K562 (cell line): ENCODE results near the gene PPA1. TPM values are rescaled to one million over a fixed set of nuclear protein-coding genes. Genes with fewer than 3 reads are reported as not detected.

Experiments used
- CBX1 ChIP-seq: sonication (generic); IDR thresholded peaks from 2 replicates; pipeline ENCODE4 v1.6.1; 2016; ENCODE audit warnings: antibody characterized with exemption, low read depth, mild to moderate bottlenecking
- CBX3 ChIP-seq, 2 experiments: IDR thresholded peaks; 1 replicate in 1 of 2; 2 replicates in 1 of 2; pipeline ENCODE4 v1.6.1; 2012; ENCODE audit warnings: inconsistent platforms in 2 of 2, low read length in 2 of 2, borderline replicate concordance in 1 of 2, control low read depth in 1 of 2
- CCAR2 ChIP-seq: fragments of 200-400 bp; formaldehyde crosslinking; IDR thresholded peaks from 2 replicates; pipeline ENCODE4 v1.6.1; 2017; ENCODE audit warnings: mild to moderate bottlenecking, low read depth, low read length
- ETV1 ChIP-seq: fragments of 450-650 bp; conservative IDR thresholded peaks from 2 replicates; pipeline ENCODE4 v1.6.1; 2016; ENCODE audit warnings: missing genetic modification characterization, control low read depth, low read depth, missing compliant biosample characterization
- ETV6 ChIP-seq, 3 experiments: fragments of 150-350 bp in 1 of 3; sonication (generic) in 1 of 3; formaldehyde crosslinking in 1 of 3; IDR thresholded peaks; 2 replicates each; pipeline versions ENCODE4 v1.6.1 to v1.8.0; 2014 to 2022; ENCODE audit warnings: borderline replicate concordance in 2 of 3, low read depth in 2 of 3, antibody characterized with exemption in 1 of 3, low read length in 1 of 3, mild to moderate bottlenecking in 1 of 3, missing genetic modification reagents in 1 of 3
- FUS ChIP-seq: fragments of 200-400 bp; formaldehyde crosslinking; optimal IDR thresholded peaks from 2 replicates; pipeline ENCODE3; 2017; ENCODE audit warnings: low read depth, low read length
- HNRNPH1 ChIP-seq: fragments of 200-400 bp; formaldehyde crosslinking; optimal IDR thresholded peaks from 2 replicates; pipeline ENCODE3; 2017; ENCODE audit warnings: low read depth, mild to moderate bottlenecking, low read length, moderate library complexity
- MCM5 ChIP-seq: fragments of 450-650 bp; IDR thresholded peaks from 2 replicates; pipeline ENCODE4 v1.6.1; 2016; ENCODE audit warnings: low read depth
- NFE2 ChIP-seq: IDR thresholded peaks from 2 replicates; pipeline ENCODE4 v1.6.1; 2014; ENCODE audit warnings: antibody characterized with exemption, low read depth
- NR2C1 ChIP-seq, 2 experiments: fragments of 450-650 bp; IDR thresholded peaks; 2 replicates each; pipeline ENCODE4 v1.6.1; 2017; ENCODE audit warnings: mild to moderate bottlenecking in 2 of 2, antibody characterized with exemption in 1 of 2, inconsistent platforms in 1 of 2, missing compliant biosample characterization in 1 of 2, missing genetic modification characterization in 1 of 2
- NR2C2 ChIP-seq, 2 experiments: fragments of 200-800 bp in 1 of 2; sonication (Bioruptor generic) in 1 of 2; sonication (generic) in 1 of 2; formaldehyde crosslinking in 1 of 2; IDR thresholded peaks; 2 replicates each; pipeline versions ENCODE4 v1.6.1 to v1.8.0; 2016 to 2022; ENCODE audit warnings: mild to moderate bottlenecking in 1 of 2, missing compliant biosample characterization in 1 of 2, missing genetic modification characterization in 1 of 2, missing genetic modification reagents in 1 of 2
- PCBP1 ChIP-seq: fragments of 200-400 bp; formaldehyde crosslinking; IDR thresholded peaks from 2 replicates; pipeline ENCODE4 v1.6.1; 2018; ENCODE audit warnings: mild to moderate bottlenecking, low read depth, low read length; ENCODE audit not compliant: poor library complexity, severe bottlenecking
- SAP30 ChIP-seq: fragments of 200-600 bp; sonication (generic); IDR thresholded peaks from 2 replicates; pipeline ENCODE4 v1.6.1; 2012; ENCODE audit warnings: borderline replicate concordance, low read depth, mild to moderate bottlenecking, moderate library complexity, low read length, control low read depth, inconsistent platforms; ENCODE audit not compliant: insufficient read depth, poor library complexity, severe bottlenecking
- SNRNP70 ChIP-seq: fragments of 200-400 bp; formaldehyde crosslinking; optimal IDR thresholded peaks from 2 replicates; pipeline ENCODE3; 2017; ENCODE audit warnings: low read depth, low read length
- SPI1 ChIP-seq: IDR thresholded peaks from 2 replicates; pipeline ENCODE4 v1.6.1; 2011; ENCODE audit warnings: low read depth, low read length, control low read depth, borderline replicate concordance
- ZNF174 ChIP-seq: fragments of 250-450 bp; sonication (Bioruptor Pico); IDR thresholded peaks from 2 replicates; pipeline ENCODE4 v1.4.0; 2020; ENCODE audit warnings: mild to moderate bottlenecking
- ZNF589 ChIP-seq: fragments of 200-800 bp; sonication (Bioruptor generic); IDR thresholded peaks from 2 replicates; pipeline ENCODE4 v1.6.1; 2016; ENCODE audit warnings: low read depth, missing genetic modification characterization, missing compliant biosample characterization
- polyA plus RNA-seq, 8 experiments: library from polyadenylated mRNA; depleted of rRNA in 4 of 8; stranded (reverse) in 5 of 8; unstranded in 3 of 8; fragments of >200 nt; fragmentation: Nextera tagmentation in 2 of 8; fragmentation: Illumina TruSeq in 1 of 8; extraction: Ambion mirVana in 2 of 8; extraction: Trizol in 1 of 8; gene quantifications; 2 replicates each; pipeline versions ENCODE4 v1.2.1 to v1.2.3, GENCODE V29; 2011 to 2014; ENCODE audit warnings: inconsistent platforms in 1 of 8, missing spikeins in 1 of 8
- total RNA-seq, 7 experiments: library from RNA; depleted of rRNA in 6 of 7; stranded (reverse); fragments of >200 nt in 6 of 7; fragmentation: Illumina TruSeq in 2 of 7; extraction: Trizol in 2 of 7; gene quantifications; 2 replicates each; pipeline versions ENCODE4 v1.2.1 to v1.2.3, GENCODE V29; 2011 to 2021; ENCODE audit warnings: low replicate concordance in 1 of 7
- TF ChIP-seq, protein P1 (sequence below): fragments of 450-650 bp; formaldehyde crosslinking; IDR thresholded peaks from 2 replicates; pipeline ENCODE4 v1.4.0; 2020; ENCODE audit warnings: mild to moderate bottlenecking
- TF ChIP-seq, protein P2 (sequence below): fragments of 450-650 bp; IDR thresholded peaks from 2 replicates; pipeline ENCODE4 v1.6.1; 2017; ENCODE audit warnings: antibody characterized with exemption, mild to moderate bottlenecking
- TF ChIP-seq, protein P3 (sequence below): fragments of 250-450 bp; sonication (Bioruptor Pico); IDR thresholded peaks from 2 replicates; pipeline ENCODE4 v1.8.0; 2022; ENCODE audit warnings: moderate library complexity, mild to moderate bottlenecking, inconsistent platforms

PPA1 gene
- total and polyA plus RNA-seq, 9 of the 15 experiments (the other 6 are each of a cell fraction or from before 2014, with no cell fraction given) = 301 to 635 (median 471) TPM

DNA sequence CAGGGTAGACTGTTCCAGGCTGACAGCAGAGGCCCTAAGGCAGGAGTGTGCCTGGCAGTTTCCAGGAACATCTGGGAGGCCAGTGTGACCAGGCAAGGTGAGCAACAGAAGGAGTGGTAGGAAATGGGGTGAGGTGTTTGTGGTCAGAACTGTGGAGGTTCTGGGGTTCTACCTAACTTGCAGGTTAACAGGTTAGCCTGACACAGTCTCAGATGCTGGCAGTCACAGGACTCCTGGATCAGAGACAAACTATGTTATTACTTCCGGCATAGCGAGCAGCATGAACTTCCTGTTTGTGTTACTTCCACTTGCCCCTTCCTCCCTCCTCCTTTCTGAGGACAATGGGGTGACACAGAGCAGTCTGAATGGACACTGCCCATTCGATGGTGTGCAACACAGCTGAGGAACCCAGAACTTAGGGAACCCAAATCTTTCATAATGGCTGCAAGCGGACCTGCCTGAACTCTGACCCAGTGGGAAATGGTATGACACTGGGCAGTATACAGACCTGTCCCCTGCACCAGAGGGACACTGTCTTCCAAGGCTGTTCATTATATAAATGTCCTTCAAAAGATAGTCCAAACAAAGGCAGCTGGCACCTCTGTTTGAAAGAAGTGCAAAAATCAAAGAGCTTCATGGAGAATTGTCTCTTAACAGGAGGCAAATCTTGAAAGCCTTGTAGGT, 59.0 kb downstream of the PPA1 start (continued):
- TF ChIP-seq NFE2 = no peak
- TF ChIP-seq SPI1 = peak; percentile 42; the same call in 1 of the 2 replicates
- TF ChIP-seq ETV1 (tag) = peak; percentile 66
- TF ChIP-seq, protein P1, sequence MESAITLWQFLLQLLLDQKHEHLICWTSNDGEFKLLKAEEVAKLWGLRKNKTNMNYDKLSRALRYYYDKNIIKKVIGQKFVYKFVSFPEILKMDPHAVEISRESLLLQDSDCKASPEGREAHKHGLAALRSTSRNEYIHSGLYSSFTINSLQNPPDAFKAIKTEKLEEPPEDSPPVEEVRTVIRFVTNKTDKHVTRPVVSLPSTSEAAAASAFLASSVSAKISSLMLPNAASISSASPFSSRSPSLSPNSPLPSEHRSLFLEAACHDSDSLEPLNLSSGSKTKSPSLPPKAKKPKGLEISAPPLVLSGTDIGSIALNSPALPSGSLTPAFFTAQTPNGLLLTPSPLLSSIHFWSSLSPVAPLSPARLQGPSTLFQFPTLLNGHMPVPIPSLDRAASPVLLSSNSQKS (CRISPR knock-in tag) = no peak
- peak in 1 of 2 experiments; percentile 44; a peak in 1 of 3 replicates for TF ChIP-seq CBX3 (IDR thresholded peaks at IDR 0.05; ENCODE audit: borderline replicate concordance in 1 of 2, low read length in 2 of 2)
- 0 out of 2 replicates have a peak, but pooled peaks have one; percentile 51 for TF ChIP-seq CBX1
- TF ChIP-seq ZNF174 (CRISPR knock-in tag) = no peak
- TF ChIP-seq PCBP1 = no peak
- TF ChIP-seq MCM5 = no peak
- peak; percentile 68; the same call in 1 of the 2 replicates for TF ChIP-seq NR2C2 (CRISPR knock-in tag; IDR thresholded peaks at IDR 0.05)
- TF ChIP-seq NR2C2 (tag; IDR thresholded peaks at IDR 0.05) = peak; percentile 88
- peak; percentile 83 for TF ChIP-seq NR2C1 (IDR thresholded peaks at IDR 0.05)
- peak; percentile 91 for TF ChIP-seq NR2C1 (tag; IDR thresholded peaks at IDR 0.05)
- TF ChIP-seq, protein P2, sequence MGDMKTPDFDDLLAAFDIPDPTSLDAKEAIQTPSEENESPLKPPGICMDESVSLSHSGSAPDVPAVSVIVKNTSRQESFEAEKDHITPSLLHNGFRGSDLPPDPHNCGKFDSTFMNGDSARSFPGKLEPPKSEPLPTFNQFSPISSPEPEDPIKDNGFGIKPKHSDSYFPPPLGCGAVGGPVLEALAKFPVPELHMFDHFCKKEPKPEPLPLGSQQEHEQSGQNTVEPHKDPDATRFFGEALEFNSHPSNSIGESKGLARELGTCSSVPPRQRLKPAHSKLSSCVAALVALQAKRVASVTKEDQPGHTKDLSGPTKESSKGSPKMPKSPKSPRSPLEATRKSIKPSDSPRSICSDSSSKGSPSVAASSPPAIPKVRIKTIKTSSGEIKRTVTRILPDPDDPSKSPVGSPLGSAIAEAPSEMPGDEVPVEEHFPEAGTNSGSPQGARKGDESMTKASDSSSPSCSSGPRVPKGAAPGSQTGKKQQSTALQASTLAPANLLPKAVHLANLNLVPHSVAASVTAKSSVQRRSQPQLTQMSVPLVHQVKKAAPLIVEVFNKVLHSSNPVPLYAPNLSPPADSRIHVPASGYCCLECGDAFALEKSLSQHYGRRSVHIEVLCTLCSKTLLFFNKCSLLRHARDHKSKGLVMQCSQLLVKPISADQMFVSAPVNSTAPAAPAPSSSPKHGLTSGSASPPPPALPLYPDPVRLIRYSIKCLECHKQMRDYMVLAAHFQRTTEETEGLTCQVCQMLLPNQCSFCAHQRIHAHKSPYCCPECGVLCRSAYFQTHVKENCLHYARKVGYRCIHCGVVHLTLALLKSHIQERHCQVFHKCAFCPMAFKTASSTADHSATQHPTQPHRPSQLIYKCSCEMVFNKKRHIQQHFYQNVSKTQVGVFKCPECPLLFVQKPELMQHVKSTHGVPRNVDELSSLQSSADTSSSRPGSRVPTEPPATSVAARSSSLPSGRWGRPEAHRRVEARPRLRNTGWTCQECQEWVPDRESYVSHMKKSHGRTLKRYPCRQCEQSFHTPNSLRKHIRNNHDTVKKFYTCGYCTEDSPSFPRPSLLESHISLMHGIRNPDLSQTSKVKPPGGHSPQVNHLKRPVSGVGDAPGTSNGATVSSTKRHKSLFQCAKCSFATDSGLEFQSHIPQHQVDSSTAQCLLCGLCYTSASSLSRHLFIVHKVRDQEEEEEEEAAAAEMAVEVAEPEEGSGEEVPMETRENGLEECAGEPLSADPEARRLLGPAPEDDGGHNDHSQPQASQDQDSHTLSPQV = 0 out of 2 replicates have a peak, but pooled peaks have one; percentile 51
- TF ChIP-seq SAP30 = no peak
- no peak for TF ChIP-seq CCAR2
- TF ChIP-seq ZNF589 (CRISPR knock-in tag) = no peak
- TF ChIP-seq, protein P3, sequence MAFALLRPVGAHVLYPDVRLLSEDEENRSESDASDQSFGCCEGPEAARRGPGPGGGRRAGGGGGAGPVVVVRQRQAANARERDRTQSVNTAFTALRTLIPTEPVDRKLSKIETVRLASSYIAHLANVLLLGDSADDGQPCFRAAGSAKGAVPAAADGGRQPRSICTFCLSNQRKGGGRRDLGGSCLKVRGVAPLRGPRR (CRISPR knock-in tag) = no peak
- TF ChIP-seq HNRNPH1 = no peak
- TF ChIP-seq ETV6 (IDR thresholded peaks at IDR 0.05; ENCODE audit: borderline replicate concordance in 1 of 2, low read depth in 2 of 2, low read length in 1 of 2) = peak; percentile 54 to 70; a peak in 2 of 4 replicates
- TF ChIP-seq ETV6 (CRISPR knock-in tag; IDR thresholded peaks at IDR 0.05; ENCODE audit: borderline replicate concordance) = no peak
- TF ChIP-seq SNRNP70 = no peak
- no peak for TF ChIP-seq FUS
